Measurements from ENCODE around the gene CAP1. TPM values are rescaled to one million over a fixed set of nuclear protein-coding genes. Genes with fewer than 3 reads are reported as not detected.

CAP1 gene
- total and polyA plus RNA-seq, 9 of the 15 experiments (the other 6 are each of a cell fraction or from before 2014, with no cell fraction given): 230 to 658 (median 281) TPM

DNA sequence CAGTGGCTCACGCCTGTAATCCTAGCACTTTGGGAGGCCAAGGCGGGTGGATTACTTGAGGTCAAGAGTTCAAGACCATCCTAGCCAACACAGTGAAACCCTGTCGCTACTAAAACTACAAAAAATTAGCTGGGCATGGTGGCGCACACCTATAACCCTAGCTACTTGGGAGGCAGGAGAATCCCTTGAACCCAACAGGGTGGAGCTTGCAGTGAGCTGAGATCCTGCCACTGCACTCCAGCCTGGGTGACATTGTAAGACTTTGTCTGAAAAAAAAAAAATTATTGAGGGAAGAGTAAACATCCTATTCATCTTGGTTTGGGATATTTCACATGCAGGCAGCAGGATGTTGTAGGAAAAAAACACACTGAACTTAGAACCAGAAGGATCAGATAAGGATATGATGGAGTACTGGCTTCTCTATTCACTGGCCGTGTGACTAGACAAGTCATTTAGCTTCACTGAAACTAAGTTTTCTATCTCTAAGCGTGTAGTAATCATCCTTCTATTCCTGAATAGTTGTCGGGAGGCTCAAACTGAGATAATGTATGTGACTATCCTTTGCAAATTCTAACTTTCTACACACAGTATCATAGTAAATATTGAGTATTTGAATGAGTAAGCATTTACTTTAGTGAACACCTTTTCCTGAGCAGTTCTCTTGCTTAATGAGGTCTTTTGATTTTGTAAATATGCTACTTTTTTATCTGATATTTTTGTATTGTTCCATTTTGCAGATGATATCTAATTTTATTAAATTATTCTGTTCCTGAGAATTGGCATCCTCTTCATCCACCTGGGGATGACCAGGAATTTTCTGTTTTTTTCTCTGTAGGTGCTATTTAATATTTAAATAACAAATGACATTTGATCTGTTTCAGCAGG lies 18.2 kb downstream of the CAP1 start (continued):
- TF ChIP-seq NR3C1 (CRISPR knock-in tag; IDR thresholded peaks at IDR 0.05) (no peak), SNAPC5 (CRISPR knock-in tag; IDR thresholded peaks at IDR 0.05) (no peak), TAF15 (IDR thresholded peaks at IDR 0.05; ENCODE audit: low read depth, low read length) (no peak), RBM15 (IDR thresholded peaks at IDR 0.05; ENCODE audit: insufficient read depth, low read length) (no peak), EWSR1 (IDR thresholded peaks at IDR 0.05; ENCODE audit: borderline replicate concordance, low read depth, partially characterized antibody) (no peak), SAP30 (IDR thresholded peaks at IDR 0.05; ENCODE audit: borderline replicate concordance, insufficient read depth, low read depth, low read length, poor library complexity, severe bottlenecking) (no peak), KLF10 (CRISPR knock-in tag; IDR thresholded peaks at IDR 0.05) (no peak), RBFOX2 (IDR thresholded peaks at IDR 0.05; ENCODE audit: low read depth, low read length) (no peak), ZBTB17 (CRISPR knock-in tag; IDR thresholded peaks at IDR 0.05) (no peak), C11orf30 (IDR thresholded peaks at IDR 0.05; ENCODE audit: low read depth) (peak; percentile 83), NCOA6 (IDR thresholded peaks at IDR 0.05) (no peak), ZNF830 (CRISPR knock-in tag; IDR thresholded peaks at IDR 0.05) (no peak), SIX5 (IDR thresholded peaks at IDR 0.05; ENCODE audit: borderline replicate concordance in 1 of 2, insufficient read depth in 1 of 2, low read depth in 1 of 2, low read length in 2 of 2) (no peak), RFX7 (CRISPR knock-in tag; IDR thresholded peaks at IDR 0.05) (no peak), MYNN (IDR thresholded peaks at IDR 0.05) (no peak), MYNN (CRISPR knock-in tag; IDR thresholded peaks at IDR 0.05) (no peak), POLR2AphosphoS2 (IDR thresholded peaks at IDR 0.05; ENCODE audit: low read length) (no peak), HDGF (IDR thresholded peaks at IDR 0.05) (peak; percentile 65)
- TF ChIP-seq, protein P1, sequence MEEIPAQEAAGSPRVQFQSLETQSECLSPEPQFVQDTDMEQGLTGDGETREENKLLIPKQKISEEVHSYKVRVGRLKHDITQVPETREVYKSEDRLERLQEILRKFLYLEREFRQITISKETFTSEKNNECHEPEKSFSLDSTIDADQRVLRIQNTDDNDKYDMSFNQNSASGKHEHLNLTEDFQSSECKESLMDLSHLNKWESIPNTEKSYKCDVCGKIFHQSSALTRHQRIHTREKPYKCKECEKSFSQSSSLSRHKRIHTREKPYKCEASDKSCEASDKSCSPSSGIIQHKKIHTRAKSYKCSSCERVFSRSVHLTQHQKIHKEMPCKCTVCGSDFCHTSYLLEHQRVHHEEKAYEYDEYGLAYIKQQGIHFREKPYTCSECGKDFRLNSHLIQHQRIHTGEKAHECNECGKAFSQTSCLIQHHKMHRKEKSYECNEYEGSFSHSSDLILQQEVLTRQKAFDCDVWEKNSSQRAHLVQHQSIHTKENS (CRISPR knock-in tag; IDR thresholded peaks at IDR 0.05): no peak
- TF ChIP-seq, protein P2, sequence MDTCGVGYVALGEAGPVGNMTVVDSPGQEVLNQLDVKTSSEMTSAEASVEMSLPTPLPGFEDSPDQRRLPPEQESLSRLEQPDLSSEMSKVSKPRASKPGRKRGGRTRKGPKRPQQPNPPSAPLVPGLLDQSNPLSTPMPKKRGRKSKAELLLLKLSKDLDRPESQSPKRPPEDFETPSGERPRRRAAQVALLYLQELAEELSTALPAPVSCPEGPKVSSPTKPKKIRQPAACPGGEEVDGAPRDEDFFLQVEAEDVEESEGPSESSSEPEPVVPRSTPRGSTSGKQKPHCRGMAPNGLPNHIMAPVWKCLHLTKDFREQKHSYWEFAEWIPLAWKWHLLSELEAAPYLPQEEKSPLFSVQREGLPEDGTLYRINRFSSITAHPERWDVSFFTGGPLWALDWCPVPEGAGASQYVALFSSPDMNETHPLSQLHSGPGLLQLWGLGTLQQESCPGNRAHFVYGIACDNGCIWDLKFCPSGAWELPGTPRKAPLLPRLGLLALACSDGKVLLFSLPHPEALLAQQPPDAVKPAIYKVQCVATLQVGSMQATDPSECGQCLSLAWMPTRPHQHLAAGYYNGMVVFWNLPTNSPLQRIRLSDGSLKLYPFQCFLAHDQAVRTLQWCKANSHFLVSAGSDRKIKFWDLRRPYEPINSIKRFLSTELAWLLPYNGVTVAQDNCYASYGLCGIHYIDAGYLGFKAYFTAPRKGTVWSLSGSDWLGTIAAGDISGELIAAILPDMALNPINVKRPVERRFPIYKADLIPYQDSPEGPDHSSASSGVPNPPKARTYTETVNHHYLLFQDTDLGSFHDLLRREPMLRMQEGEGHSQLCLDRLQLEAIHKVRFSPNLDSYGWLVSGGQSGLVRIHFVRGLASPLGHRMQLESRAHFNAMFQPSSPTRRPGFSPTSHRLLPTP (IDR thresholded peaks at IDR 0.05; ENCODE audit: borderline replicate concordance, extremely low read depth, insufficient read length): no peak
